Iris pigment epithelial cell (primary cell): ENCODE data around the gene ZFAND2B.

Experiments
- DNase-seq: peaks from one replicate; pipeline ENCODE4 v3.0.0-alpha.2; 2011; ENCODE audit warnings: low read depth

Gene ZFAND2B

DNA sequence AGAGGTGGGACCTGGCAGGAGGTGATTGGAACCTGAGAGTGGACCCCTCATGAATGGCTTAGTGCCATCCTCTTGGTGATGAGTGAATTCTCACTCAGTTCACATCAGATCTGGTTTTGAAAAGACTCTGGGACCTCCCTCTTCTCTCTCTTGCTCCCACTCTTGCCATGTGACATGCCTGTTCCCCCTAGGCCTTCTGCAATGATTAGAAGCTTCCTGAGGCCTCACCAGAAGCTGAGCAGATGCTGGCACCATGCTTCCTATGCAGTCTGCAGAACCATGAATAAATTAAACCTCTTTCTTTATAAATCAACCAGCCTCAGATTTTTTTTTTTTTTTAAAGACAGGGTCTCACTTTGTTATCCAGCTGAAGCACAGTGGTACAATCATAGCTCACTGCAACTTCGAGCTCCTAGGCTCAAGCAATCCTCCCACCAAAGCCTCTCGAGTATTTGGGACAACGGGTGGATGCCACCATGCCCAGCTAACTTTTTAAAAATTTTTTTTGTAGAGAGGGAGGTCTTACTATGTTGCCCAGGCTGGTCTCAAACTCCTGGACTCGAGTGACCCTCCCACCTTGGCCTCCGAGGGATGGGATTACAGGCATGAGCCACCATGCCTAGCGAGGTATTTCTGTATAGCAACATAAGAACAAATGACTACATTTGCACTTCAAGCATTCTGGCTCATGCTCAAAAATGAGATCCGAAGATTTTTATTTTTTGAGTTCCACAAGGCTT is 2.0 kb upstream of the ZFAND2B start:
- DNase-seq = no peak

DNA sequence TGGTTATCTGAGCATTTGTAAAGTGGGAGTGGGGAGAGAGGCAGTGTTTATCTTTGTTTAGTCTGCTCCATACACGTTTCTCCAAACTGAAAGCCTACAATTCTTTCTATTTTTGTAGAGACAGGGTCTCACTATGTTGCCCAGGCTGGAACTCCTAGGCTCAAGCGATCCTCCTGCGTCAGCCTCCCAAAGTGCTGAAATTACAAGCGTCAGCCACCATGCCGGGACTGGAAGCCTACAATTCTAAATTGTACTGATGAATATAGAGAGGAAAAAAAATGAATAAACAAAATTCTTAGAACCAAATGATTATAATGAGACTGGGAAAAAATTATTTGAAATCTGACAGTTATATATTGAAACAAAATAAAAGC is 1.4 kb upstream of the ZFAND2B start:
- DNase-seq = no peak

DNA sequence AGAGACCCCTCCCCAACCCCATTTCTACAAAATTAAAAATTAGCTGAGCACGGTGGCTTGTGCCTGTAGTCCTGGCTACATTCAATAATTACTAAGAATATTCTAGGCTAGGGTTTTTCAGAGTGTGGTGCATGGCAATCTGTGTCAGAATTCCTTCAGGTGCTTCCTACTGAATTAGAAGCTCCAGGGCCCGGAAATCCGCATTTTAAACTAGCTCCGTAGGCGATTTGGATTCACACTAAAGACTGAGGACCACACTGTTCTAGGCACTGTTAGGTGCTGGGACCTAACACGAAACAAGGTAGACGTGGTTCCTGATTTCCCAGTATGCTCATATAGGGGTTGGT is 628 bp upstream of the ZFAND2B start:
- DNase-seq = no peak

DNA sequence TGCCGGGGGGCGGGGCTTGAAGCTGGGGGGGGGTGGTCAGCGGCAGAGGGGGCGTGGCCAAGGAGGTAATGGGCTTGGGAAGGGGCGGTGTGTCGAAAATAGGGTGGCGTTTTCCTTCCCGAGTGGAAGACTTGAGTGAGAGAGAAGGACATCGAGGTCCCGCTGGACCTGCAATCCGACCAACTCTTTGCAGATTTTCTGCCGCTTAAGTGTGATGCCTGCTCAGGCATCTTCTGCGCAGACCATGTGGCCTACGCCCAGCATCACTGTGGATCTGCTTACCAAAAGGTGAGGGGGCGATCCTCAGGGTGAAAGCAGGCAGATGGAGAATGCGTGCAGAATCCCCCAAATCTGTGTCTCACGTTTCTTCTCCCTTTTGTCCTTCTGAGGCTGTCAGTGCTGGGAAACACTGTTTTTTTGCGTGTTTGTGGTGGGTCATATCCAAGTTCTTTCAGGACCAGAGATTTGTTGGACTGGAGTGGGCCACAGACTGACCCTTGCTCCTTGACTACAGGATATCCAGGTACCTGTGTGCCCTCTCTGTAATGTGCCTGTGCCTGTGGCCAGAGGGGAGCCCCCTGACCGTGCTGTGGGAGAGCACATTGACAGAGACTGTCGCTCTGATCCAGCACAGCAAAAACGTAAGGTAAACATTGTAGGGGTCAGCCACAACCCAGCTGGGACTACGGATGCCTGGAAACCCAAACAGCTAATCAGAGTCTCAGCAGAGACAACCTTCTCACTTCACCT is 727 bp downstream of the ZFAND2B start:
- peak; percentile 11 for DNase-seq

DNA sequence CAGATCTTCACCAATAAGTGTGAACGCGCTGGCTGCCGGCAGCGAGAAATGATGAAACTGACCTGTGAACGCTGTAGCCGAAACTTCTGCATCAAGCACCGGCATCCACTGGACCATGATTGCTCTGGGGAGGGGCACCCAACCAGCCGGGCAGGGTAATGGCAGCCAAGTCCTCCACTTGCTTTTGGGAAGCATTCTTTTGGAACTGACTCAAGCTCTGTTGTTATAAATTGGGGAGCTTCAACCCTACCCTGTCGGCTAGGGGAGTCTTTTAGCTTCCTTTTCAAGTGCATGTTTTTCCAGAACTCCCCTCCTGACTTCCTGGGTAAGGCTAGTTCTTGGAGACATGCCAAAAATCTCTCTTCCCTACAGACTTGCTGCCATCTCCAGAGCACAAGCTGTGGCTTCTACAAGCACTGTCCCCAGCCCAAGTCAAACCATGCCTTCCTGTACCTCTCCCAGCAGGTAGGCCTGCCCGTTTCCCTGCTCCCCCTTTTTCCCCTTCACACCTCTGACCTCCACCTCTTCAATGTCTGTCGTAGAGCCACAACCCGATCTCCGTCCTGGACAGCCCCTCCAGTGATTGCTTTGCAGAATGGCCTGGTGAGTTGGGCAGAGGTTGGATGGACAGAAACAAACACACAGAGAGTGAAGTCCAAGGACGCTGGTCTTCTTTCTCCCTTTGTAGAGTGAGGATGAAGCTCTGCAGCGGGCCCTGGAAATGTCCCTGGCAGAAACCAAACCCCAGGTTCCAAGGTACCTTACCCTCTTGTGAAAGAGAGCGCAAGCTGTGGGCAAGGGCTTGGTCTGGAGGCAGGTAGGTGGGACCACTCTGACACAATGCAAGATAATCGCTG is 1.5 kb downstream of the ZFAND2B start:
- DNase-seq = peak; percentile 21

DNA sequence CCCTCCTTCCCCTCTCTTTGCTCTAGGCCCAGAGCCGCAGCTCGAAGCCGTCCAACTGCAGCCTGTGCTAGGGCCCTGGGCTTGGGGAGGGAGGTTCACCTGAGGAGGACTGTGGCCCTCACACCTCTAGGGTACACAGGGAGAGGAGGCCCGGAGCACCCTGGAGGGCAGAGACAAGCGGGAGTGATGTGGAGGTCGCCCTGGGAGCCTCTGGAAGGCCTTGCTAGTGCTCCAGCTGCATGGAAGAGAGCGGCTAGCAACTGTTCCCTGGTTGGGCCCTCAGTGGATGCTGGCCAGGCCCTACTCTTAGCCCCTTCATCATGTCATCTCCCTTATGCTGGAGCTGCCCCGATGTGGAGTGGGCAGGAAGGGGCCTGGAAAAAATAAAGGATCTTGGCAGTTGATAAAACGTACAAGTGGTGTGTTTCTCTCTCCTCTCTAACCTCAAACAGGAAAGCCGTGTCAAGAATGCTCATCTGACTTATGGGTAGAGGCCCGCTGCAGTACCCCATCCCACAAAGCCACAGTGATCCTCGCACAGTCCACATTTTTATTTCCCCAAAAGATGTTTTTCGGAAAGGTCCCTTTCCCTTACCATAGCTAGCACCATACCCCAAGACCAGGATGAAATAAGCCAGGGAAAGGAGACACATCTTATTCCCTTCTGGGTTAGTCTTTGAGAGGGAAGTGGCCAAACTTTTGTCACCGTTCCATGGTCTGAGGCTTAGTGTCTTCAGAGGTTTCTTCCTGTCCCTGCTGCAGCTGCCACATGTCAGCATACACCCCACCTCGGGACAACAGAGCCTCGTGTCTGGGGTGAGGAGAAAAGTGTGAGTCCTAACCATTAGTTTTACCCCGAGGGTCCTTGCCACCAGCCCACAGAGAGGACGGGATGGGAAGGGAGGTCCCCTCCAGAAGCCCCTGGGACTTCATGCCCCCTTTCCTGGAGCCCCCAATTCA is 2.9 kb downstream of the ZFAND2B start:
- DNase-seq = no peak

DNA sequence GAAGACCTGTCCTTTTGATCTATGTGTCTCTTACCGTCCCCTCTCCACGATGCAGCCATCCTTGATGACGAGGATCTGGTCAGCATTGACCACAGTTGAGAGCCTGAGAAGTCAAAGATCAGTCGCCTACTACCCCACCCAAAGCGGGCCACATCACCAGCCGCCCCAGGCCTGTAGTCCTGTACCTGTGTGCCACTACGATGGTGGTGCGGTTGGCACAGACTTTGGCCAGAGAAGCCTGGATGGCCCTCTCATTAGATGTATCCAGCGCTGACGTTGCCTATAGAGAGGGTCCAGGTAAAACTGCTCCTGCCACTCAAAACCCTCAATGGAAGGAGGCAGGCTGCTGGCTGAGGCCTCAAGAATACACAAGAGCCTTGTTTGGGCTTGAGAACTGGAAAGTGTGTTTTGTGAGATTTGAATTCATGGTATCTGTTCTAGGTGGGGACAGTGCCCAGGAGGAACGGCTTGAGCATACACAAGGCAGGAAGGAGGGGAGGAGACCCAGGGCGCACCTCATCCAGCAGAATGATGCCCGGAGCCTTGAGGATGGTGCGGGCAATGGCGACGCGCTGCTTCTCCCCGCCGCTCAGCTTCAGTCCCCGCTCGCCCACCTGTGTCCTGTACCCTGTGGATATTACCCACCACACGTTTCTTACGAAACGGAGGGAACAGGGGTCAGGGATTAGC is 3.8 kb downstream of the ZFAND2B start:
- no peak for DNase-seq

DNA sequence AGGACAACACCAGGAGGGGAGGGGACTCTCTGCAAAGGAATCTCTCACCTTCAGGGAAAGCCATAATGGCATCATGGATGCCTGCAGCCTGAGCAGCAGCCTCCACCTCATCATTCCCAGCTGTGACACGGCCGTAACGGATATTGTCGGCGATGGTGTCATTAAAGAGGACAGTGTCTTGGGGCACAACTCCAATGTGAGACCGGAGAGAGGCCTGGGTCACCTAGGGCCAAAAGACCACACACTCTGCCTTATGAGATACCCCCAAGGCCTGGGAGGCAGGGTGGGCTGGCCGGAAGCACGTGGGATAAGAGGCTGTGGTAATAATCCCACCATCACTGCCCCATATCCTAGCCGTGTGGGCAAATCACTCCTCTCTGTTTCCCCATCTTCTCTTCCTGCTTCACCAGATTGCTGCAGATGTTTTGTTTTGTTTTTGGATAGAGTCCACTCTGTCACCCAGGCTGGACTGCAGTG is 4.3 kb downstream of the ZFAND2B start:
- no peak for DNase-seq

DNA sequence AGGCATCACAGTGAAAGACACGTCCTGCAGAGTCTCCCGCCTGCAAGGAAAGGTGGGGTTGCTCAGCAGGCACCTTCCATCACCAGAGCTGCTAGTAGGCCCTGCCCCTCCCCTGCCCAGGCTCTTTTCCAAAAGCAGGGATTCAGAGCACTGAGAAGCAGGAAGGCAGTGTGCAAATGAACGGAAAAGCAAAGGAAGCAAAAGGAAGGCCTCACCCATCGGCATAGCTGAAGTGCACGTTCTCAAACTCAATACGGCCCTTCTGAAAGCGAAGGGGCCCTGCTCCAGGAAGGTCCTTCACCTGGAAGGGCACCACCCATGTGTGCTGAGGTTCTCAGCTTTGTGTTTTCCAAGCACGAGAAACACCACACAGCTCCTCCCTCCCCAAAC is 6.4 kb downstream of the ZFAND2B start:
- no peak for DNase-seq

DNA sequence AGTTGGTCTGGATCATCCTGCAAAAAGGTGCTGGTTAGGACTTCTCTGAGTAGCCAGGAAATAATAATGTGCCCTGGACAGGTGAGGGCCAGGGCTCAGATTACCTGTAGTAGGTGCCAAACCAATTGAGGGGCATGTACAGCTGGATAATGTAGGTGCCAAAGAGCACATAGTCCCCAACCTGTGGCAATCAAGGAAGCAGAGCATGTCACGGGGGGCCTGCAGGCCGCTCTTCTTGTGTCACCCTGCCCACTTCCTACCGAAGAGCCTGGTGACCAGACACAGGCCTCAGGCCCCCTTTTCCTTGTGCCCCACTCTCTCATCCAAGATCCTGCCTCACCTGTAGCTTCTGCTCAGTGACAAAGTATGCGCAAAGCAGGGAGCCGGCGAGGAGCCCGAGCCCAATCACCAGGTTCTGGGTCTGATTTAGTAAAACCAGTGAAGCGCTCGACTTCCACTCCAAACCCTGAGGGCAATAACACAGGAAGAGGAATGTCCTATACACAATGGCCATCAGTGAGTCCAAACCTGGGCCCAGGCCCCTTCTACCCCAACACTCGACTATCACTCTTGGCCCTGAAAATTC is 7.0 kb downstream of the ZFAND2B start:
- no peak for DNase-seq

DNA sequence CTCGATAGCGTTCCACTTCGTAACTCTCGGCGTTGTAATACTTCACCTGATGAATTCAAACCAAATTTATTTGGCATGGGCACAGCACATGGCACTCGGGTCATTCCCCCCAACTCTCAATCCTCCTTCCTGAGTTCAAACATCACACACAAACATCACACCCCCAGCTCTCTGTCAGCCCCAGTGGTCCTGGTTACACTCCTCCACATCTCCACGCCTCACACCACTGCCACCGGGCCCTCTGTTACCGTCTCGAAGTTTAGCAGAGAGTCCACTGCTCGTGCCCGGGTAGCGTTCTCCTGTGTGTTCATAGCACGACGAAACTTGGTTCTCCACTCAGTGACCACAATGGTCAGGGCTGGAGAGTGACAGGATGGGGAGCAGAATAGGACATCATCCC is 7.6 kb downstream of the ZFAND2B start:
- DNase-seq = no peak

DNA sequence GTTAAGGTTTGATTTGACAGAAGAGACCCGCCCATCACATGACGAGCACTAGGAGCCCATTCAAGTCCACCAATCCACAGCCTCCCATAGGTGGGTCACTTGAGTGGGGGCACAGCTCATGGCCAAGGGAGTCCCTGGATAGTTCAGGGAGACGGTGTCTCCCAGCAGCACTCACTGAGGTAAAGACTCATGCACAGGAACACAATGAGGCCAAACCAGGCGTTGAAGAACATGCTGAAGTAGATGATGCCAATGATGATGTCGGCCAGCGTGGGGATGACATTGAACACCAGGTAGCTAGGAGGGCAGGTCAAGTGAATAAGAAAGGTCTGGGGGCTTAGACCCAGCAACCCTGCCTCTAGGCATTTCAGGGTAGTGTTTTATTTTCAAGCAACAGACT is 8.2 kb downstream of the ZFAND2B start:
- DNase-seq = no peak

DNA sequence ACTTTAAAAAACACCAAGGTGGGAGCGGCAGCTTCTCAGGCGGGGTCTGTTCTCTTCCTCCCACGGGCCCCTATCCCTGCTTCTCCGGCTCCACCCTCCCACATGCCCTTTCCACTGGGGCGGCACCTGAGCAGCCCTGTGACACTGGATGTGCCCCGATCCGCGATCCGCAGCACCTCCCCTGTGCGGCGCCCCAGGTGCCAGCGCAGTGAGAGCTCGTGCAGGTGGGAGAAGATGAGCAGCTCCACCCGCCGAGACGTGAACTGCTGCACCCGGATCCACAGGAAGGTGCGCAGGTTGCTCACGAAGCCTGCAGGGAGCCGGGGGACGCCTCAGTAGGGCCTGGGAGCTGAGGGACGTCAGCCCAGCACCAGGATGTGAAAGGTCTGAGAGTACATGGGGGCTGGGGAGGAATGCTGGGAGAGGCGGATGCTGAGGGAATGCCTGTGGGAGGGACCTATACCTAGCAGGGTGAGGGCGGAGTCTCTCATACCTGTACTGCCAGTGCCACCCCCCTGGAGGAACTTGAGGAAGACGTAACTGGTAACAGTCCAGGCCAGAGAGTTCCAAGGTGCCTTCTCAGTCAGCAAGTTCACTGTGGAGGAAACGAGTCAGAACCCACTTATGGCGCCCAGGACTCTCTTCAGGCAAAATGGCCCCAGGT is 9.4 kb downstream of the ZFAND2B start:
- no peak for DNase-seq

DNA sequence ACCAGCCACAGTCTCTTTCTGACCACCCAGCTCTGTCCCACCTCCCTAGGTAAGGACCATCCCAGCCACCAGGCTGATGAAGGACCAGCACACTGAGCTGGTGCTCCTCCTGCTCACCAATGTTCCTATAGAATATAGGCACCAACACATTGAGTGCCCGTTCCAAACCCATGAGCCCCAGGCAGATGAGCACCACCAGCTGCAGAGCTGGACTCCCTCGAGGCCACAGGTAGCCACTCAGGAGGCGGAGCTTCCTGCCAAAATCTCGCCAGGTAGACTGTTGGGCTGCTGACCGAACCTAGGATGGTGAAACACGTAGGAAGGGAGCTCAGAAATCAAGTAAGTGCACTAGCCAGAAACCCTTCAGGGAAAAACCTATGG is 9.9 kb downstream of the ZFAND2B start:
- DNase-seq = no peak

DNA sequence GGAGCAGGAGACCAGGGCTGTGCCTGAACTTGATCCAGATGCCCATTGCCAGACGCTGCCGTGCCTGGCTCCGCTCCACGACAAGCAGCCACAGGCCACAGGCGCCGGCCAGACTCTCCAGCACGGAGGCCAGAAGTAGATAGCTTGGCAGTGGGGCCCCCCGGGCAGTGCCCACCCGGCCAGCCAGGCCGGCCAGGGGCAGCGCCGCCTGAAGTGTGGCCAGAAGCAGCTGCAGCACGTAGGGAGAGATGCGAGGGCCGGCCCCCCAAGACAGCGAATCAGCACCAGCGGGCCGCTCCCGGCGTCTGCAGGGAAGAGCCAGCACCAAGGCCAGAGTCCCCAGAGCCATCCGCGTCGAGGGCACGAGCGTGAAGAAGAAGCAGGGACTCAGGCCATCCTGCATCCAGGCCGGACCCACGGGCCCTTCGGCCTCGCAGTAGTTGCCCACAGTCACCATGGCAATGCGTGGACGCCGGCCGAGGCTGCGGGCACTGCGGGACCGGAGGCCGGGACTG is 11.7 kb downstream of the ZFAND2B start:
- DNase-seq = peak; percentile 90

DNA sequence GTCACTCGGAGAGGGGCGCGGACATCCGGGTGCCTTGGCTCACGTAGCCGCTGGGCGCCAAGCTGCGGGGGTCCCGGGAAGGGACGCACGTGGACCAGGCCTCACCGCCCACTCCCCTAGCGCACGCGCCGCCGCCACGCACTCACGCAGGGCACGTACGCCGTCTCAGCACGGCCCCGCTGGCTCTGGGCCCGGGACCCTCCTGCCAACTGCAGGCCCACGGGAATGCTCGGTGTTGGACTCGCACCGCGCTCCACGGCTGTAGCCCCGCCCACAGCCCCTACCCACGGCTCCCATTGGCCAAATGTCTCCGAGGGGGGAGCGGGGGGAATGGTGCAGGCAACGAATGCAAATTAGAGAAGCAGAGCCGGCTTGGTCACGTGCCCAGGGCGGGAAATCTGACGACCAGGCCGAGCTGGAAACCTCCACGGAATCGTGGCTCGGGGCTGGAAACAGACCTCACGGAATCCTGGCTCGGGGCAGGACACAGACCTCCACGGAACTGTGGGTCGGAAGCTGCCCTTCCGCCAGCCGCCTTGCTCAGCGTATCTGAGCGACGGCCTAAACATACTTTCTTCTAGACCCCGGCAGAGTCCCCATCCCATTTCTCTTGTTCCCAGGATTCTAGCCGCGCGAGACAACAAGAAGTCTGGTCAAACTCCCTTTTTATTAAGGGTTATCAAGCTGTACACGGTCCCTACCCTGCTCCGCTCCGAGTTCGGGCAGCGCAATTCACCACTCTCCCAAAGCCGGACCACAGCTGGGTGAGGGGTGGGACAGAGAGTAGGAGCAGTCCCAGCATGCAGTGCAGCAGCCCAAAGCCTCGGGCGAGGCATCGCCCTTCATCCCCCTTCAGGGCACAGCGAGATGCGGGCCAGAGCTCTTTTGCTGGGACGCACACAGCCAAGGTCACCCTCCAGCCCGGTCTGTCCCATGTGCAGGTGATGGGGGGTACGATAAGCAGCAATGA is 12.4 kb downstream of the ZFAND2B start, which contains the start of gene ABCB6:
ABCB6 (minus strand) TSS at position 227 of the 970 bp plus-strand sequence. CDS start 285 bp downstream, outside the sequence.
- peak; percentile 94 for DNase-seq

DNA sequence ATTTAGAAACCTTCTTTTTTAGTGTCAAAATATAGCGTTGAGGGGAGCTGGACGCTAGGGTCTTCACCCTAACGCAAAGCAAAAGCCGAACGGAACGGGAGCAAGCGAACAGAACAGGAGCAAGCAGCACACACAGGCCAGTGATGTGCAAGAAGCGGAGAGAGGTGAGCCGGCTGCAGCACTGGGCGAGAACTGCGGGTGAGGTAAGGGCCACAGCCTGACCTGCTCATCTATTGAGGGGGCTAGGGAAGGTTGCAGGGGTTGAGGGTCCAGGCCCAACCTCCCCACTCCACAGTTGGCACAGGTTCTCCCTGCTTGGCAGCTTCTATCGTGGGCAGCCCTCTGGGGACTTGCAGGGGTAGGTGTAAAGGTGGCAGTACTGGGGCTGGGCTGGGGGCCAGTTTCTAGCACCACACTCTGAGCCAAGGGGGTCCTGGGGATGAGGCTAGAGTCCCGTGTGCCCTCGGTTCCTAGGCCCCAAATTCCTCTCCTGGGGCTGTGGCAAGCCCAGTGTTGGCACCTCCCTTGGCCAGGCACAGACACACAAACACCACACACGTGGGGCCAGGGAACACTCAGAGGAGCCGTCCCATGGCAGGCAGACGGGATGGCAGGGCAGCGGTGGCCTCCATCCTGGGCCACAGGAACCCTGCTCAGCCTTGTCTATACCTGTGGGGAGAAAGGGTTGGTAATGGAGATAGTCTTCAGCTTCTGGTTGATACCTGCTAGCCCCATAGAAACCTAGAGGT is 13.4 kb downstream of the ZFAND2B start:
- no peak for DNase-seq
